HG03103 (cell line): ENCODE measurements around the gene GIPR.
"Not testable (repeated sequence)": the region's sequence is repeated elsewhere in the genome, so short reads cannot be mapped to it uniquely, and the experiment has no call there.

Source experiments
- ATAC-seq: cut with Tn5 transposase; IDR thresholded peaks from one replicate; pipeline ENCODE4 v1.9.1; 2021; ENCODE audit warnings: low read depth; ENCODE audit not compliant: unreplicated experiment

Gene GIPR

GRCh38 chr19:45667620-45668341 is at the start of gene GIPR:
Gene GIPR (plus strand): TSS chr19:45668221. CDS start chr19:45669521, 1,300 bp downstream.
- ATAC-seq, result no peak

GRCh38 chr19:45621389-45621788 is 46.6 kb upstream of the GIPR start:
- no peak for ATAC-seq

- no peak for ATAC-seq
These were observed 46.0 kb upstream of the GIPR start for GRCh38 chr19:45621976-45622503.

- no peak for ATAC-seq
These were observed 44.0 kb upstream of the GIPR start for GRCh38 chr19:45623984-45624383.

- not testable (repeated sequence) for ATAC-seq
These were observed 39.8 kb upstream of the GIPR start for GRCh38 chr19:45628219-45628618.

- ATAC-seq, result no peak
These were observed 38.3 kb upstream of the GIPR start for GRCh38 chr19:45629704-45630103.

GRCh38 chr19:45630463-45630862 is 37.6 kb upstream of the GIPR start:
- ATAC-seq, result no peak

GRCh38 chr19:45632468-45633196 is 35.4 kb upstream of the GIPR start:
- ATAC-seq, result no peak

- ATAC-seq, result no peak
These were observed 31.7 kb upstream of the GIPR start for GRCh38 chr19:45636275-45636674.

- ATAC-seq, result no peak
These were observed 31.1 kb upstream of the GIPR start for GRCh38 chr19:45636902-45637301.

GRCh38 chr19:45637890-45638667 is 29.9 kb upstream of the GIPR start:
- no peak for ATAC-seq

- no peak for ATAC-seq
These were observed 28.9 kb upstream of the GIPR start, which contains the start of gene EML2 for GRCh38 chr19:45638930-45639729. Gene EML2 (minus strand): TSS chr19:45639397. CDS start chr19:45639376, 21 bp downstream.

GRCh38 chr19:45640849-45641273 is 27.2 kb upstream of the GIPR start:
- no peak for ATAC-seq

GRCh38 chr19:45641274-45642105 is 26.5 kb upstream of the GIPR start:
- ATAC-seq, result peak; percentile 29

- no peak for ATAC-seq
These were observed 24.7 kb upstream of the GIPR start for GRCh38 chr19:45643024-45643926.

GRCh38 chr19:45643927-45644771 is 23.9 kb upstream of the GIPR start:
- no peak for ATAC-seq

GRCh38 chr19:45645068-45645630 is 22.9 kb upstream of the GIPR start:
- no peak for ATAC-seq
